ENCODE measurements around the gene CAND2. TPM values are rescaled to one million over a fixed set of nuclear protein-coding genes. Genes with fewer than 3 reads are reported as not detected.
A peak's percentile ranks its signal among the peaks of the same experiment; 100 is the strongest.
"Not testable (repeated sequence)": the region's sequence is repeated elsewhere in the genome, so short reads cannot be mapped to it uniquely, and the experiment has no call there.

Gene CAND2
- total RNA-seq, 5 donors from 2014 or later (not counting 1 experiment from before 2014, with no cell fraction given), result 2.1 to 5.9 (median 3.2) TPM

DNA sequence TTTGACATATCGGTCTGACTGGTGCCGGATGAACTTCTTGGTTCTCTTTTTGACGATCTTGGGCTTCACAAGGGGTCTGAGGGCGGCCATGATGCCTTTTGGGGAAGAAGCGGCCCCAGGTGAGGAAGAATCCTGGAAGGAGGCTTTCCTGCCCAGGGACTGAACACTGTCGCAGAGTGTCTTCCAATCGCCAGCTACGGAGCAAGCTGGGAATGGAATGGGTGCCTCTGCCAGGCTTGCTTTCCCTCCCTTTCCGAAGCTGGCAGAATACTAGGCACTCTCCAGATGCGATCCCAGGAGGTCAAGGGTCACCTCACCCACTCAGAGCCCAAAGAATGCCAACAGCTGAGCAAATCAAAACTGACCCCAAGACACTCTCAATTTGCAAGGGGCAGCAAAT, 43.7 kb downstream of the CAND2 start:
- Mint-ChIP-seq H3K27ac (peak overlapping the region; percentile 100), H3K4me1 (peaks cover 47% of the 10 kb centered on the region in 3 donors), H3K4me3 (peak overlapping the region; percentile 94 to 97 (median 97)), H3K36me3 (peaks cover 50% of the 10 kb centered on the region)
- H3K4me1 ChIP-seq (ENCODE audit: control insufficient read depth in 1 of 2, extremely low read depth in 1 of 2, insufficient read depth in 2 of 2, low read length in 2 of 2), result peaks cover 3 to 39% of the 10 kb centered on the region in 2 experiments
- H3K36me3 ChIP-seq (ENCODE audit: control insufficient read depth in 2 of 2, extremely low read depth in 1 of 2, insufficient read depth in 1 of 2, low read length in 1 of 2), result peaks cover 12 to 48% of the 10 kb centered on the region in 2 donors
- CTCF ChIA-PET, result interaction anchor here in 1 of 2 donors (0.7 kb wide), 1 partner anchor 17 kb away, joined by 3 read pairs; no protein-coding TSS in a partner anchor
- H3K9me3 Mint-ChIP-seq; ATAC-seq (replicated peaks in 1 of 4); POLR2A ChIA-PET; H3K27me3 Mint-ChIP-seq; DNase-seq; H3K9me3 ChIP-seq; H3K27me3 ChIP-seq (replicated peaks in 1 of 2; ENCODE audit: control insufficient read depth in 2 of 2, extremely low read depth in 1 of 2, insufficient read depth in 2 of 2, low read length in 1 of 2): not testable (repeated sequence)
- peak overlapping the region; percentile 98 for H3K27ac ChIP-seq (ENCODE audit: low read length)
- peak overlapping the region; percentile 81 to 89 for H3K4me3 ChIP-seq (ENCODE audit: control insufficient read depth in 1 of 2, extremely low read depth in 1 of 2, low read length in 1 of 2)
- 38% methylated on average over 5 of the region's 10 CpGs for WGBS (ENCODE audit: insufficient coverage)

GRCh38 chr3:12840591-12841148, 44.2 kb downstream of the CAND2 start:
- Histone ChIP-seq H3K4me1 (ENCODE audit: control insufficient read depth in 1 of 2, extremely low read depth in 1 of 2, insufficient read depth in 2 of 2, low read length in 2 of 2) (peaks cover 3 to 39% of the 10 kb centered on the region in 2 experiments), H3K36me3 (ENCODE audit: control insufficient read depth in 2 of 2, extremely low read depth in 1 of 2, insufficient read depth in 1 of 2, low read length in 1 of 2) (peaks cover 12 to 43% of the 10 kb centered on the region in 2 donors), H3K4me3 (ENCODE audit: control insufficient read depth in 1 of 2, extremely low read depth in 1 of 2, low read length in 1 of 2) (peak overlapping the region; percentile 81 to 89), H3K9me3 (no peaks in the 10 kb centered on the region), H3K27me3 (replicated peaks in 1 of 2; ENCODE audit: control insufficient read depth in 2 of 2, extremely low read depth in 1 of 2, insufficient read depth in 2 of 2, low read length in 1 of 2) (no peaks in the 10 kb centered on the region), H3K27ac (ENCODE audit: low read length) (peak overlapping the region; percentile 98)
- ChIA-PET POLR2A (interaction anchor here in 1 of 2 donors (2.2 kb wide), 1 partner anchor 30 kb away, joined by 8 read pairs; no protein-coding TSS in a partner anchor), CTCF (interaction anchor here in 1 of 2 donors (0.6 to 1.9 kb wide), 3 partner anchors 28 to 128 kb away, joined by 5 to 16 read pairs (median 5); no protein-coding TSS in a partner anchor)
- H3K27ac Mint-ChIP-seq, result peak overlapping the region; percentile 100
- peaks cover 47% of the 10 kb centered on the region for H3K36me3 Mint-ChIP-seq
- H3K4me3 Mint-ChIP-seq, result peak overlapping the region; percentile 94 to 97 (median 97)
- peaks cover 47% of the 10 kb centered on the region in 3 donors for H3K4me1 Mint-ChIP-seq
- no peaks in the 10 kb centered on the region for H3K9me3 Mint-ChIP-seq
- no peaks in the 10 kb centered on the region for H3K27me3 Mint-ChIP-seq
- DNase-seq (peak in 7 of 35 experiments; percentile 2 to 62 (median 30)), ATAC-seq (replicated peaks in 1 of 4) (peak; percentile 47 to 57 (median 51))
- WGBS (ENCODE audit: insufficient coverage), result 8% methylated on average over 18 of the region's 18 CpGs

DNA sequence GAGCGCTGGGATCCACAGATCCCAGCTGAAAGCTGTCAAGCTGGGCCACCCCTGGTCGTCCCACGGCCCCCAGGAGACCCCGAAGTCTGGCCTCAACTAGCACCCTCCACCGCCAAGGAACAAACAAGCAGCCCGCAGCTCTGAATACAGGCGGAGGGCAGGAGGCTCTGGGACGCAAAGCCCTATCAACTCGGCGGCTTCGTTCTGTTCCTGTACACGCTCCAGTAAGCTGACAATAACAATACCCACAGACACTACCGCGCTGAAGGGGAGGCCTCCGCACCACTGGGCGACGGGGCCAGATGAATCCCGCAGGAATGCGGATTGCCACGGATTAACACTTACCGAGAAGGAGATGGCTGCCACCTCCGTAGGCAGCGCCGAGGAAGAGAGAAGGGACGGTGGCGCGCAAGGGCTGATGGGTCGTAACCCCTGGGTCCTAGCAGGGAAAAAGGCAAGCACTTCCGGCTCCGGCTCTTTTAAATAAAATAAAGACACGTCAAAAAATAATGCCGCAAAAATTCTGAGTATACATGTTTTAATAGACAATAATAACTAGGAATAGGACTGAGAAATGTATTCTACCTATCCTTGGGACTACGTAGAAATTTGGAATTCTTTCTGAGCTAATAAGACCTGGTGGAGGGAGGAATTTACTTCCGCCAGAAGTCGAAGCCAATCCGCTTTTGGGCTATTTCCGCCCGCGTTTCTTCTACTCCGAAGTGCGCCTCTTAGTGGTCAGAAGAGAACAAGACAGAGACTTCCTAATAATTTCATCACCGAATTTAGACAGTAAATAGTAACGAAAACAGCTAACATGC, 44.9 kb downstream of the CAND2 start, which contains the start of gene RPL32:
TSS of gene RPL32 (minus strand) at position 417 of the 821 bp plus-strand sequence. CDS start 1,328 bp downstream, outside the sequence.
- POLR2A ChIA-PET, result interaction anchor here in 1 of 2 donors (0.6 to 2.2 kb wide), 5 partner anchors 8 to 357 kb away, joined by 3 to 8 read pairs (median 3); partner anchors contain the start of gene TSEN2
- DNase-seq (peak; percentile 76 to 97 (median 84)), ATAC-seq (replicated peaks in 1 of 4) (peak; percentile 86 to 94 (median 91))
- Histone ChIP-seq H3K27ac (ENCODE audit: low read length) (peak within 1 kb of the TSS; percentile 98), H3K9me3 (no peaks in the 10 kb centered on the region), H3K36me3 (ENCODE audit: control insufficient read depth in 2 of 2, extremely low read depth in 1 of 2, insufficient read depth in 1 of 2, low read length in 1 of 2) (peaks cover 6 to 36% of the 10 kb centered on the region in 2 donors), H3K27me3 (replicated peaks in 1 of 2; ENCODE audit: control insufficient read depth in 2 of 2, extremely low read depth in 1 of 2, insufficient read depth in 2 of 2, low read length in 1 of 2) (no peaks in the 10 kb centered on the region), H3K4me1 (ENCODE audit: control insufficient read depth in 1 of 2, extremely low read depth in 1 of 2, insufficient read depth in 2 of 2, low read length in 2 of 2) (peaks cover 3 to 39% of the 10 kb centered on the region in 2 experiments), H3K4me3 (ENCODE audit: control insufficient read depth in 1 of 2, extremely low read depth in 1 of 2, low read length in 1 of 2) (peak within 1 kb of the TSS; percentile 81 to 89)
- WGBS (ENCODE audit: insufficient coverage), result 0% methylated on average over 24 of the region's 43 CpGs
- peak within 1 kb of the TSS; percentile 94 to 97 (median 97) for H3K4me3 Mint-ChIP-seq
- H3K36me3 Mint-ChIP-seq, result peaks cover 40% of the 10 kb centered on the region
- H3K27ac Mint-ChIP-seq, result peak within 1 kb of the TSS; percentile 100
- H3K4me1 Mint-ChIP-seq, result peaks cover 45 to 47% (median 47%) of the 10 kb centered on the region in 3 donors
- no peaks in the 10 kb centered on the region for H3K9me3 Mint-ChIP-seq
- no peaks in the 10 kb centered on the region for H3K27me3 Mint-ChIP-seq
- CTCF ChIA-PET, result interaction anchor here (0.6 to 1.9 kb wide), 13 partner anchors 8 to 1338 kb away, joined by 3 to 16 read pairs (median 3); no protein-coding TSS in a partner anchor

- H3K27me3 ChIP-seq (replicated peaks in 1 of 2; ENCODE audit: control insufficient read depth in 2 of 2, extremely low read depth in 1 of 2, insufficient read depth in 2 of 2, low read length in 1 of 2), result no peaks in the 10 kb centered on the region
- ChIA-PET CTCF (interaction anchor here (0.6 to 1.9 kb wide), 11 partner anchors 8 to 1337 kb away, joined by 3 to 16 read pairs (median 3); no protein-coding TSS in a partner anchor), POLR2A (interaction anchor here (0.6 to 2.2 kb wide), 6 partner anchors 8 to 358 kb away, joined by 3 to 8 read pairs (median 3); partner anchors contain the start of gene TSEN2 (in 1 of the 2))
- no peaks in the 10 kb centered on the region for H3K9me3 Mint-ChIP-seq
- no peak overlapping the region for H3K4me3 ChIP-seq (ENCODE audit: control insufficient read depth in 1 of 2, extremely low read depth in 1 of 2, low read length in 1 of 2)
- H3K27ac Mint-ChIP-seq, result peak overlapping the region; percentile 100
- H3K4me3 Mint-ChIP-seq, result peak overlapping the region; percentile 94 to 97 (median 97)
- peaks cover 43 to 45% (median 44%) of the 10 kb centered on the region in 3 donors for H3K4me1 Mint-ChIP-seq
- H3K27ac ChIP-seq (ENCODE audit: low read length), result peak overlapping the region; percentile 98
- ATAC-seq (replicated peaks in 1 of 4), result no peak
- peaks cover 36% of the 10 kb centered on the region for H3K36me3 Mint-ChIP-seq
- H3K27me3 Mint-ChIP-seq, result no peaks in the 10 kb centered on the region
- H3K4me1 ChIP-seq (ENCODE audit: control insufficient read depth in 1 of 2, extremely low read depth in 1 of 2, insufficient read depth in 2 of 2, low read length in 2 of 2), result peaks cover 3 to 39% of the 10 kb centered on the region in 2 experiments
- H3K36me3 ChIP-seq (ENCODE audit: control insufficient read depth in 2 of 2, extremely low read depth in 1 of 2, insufficient read depth in 1 of 2, low read length in 1 of 2), result peaks cover 3 to 31% of the 10 kb centered on the region in 2 donors
- H3K9me3 ChIP-seq, result no peaks in the 10 kb centered on the region
- WGBS (ENCODE audit: insufficient coverage), result 93% methylated on average over 2 of the region's 7 CpGs
- DNase-seq, result no peak
Observed at GRCh38 chr3:12841970-12842328, 45.5 kb downstream of the CAND2 start.

- Mint-ChIP-seq H3K9me3 (no peaks in the 10 kb centered on the region), H3K36me3 (peaks cover 32% of the 10 kb centered on the region), H3K27me3 (no peaks in the 10 kb centered on the region), H3K27ac (peak overlapping the region; percentile 100), H3K4me1 (peaks cover 38 to 40% (median 38%) of the 10 kb centered on the region in 3 donors), H3K4me3 (peak overlapping the region in 1 of 3 donors; percentile 97)
- peak overlapping the region; percentile 98 for H3K27ac ChIP-seq (ENCODE audit: low read length)
- ChIA-PET POLR2A (interaction anchor here (0.6 to 2.2 kb wide), 2 partner anchors 9 to 32 kb away, joined by 3 to 8 read pairs; no protein-coding TSS in a partner anchor), CTCF (interaction anchor here (0.6 to 1.9 kb wide), 6 partner anchors 9 to 208 kb away, joined by 3 to 16 read pairs (median 4); no protein-coding TSS in a partner anchor)
- no peaks in the 10 kb centered on the region for H3K9me3 ChIP-seq
- no peak for DNase-seq
- no peak for ATAC-seq (replicated peaks in 1 of 4)
- peaks cover 3 to 26% of the 10 kb centered on the region in 2 donors for H3K36me3 ChIP-seq (ENCODE audit: control insufficient read depth in 2 of 2, extremely low read depth in 1 of 2, insufficient read depth in 1 of 2, low read length in 1 of 2)
- H3K4me3 ChIP-seq (ENCODE audit: control insufficient read depth in 1 of 2, extremely low read depth in 1 of 2, low read length in 1 of 2), result no peak overlapping the region
- 100% methylated on average over 3 of the region's 4 CpGs for WGBS (ENCODE audit: insufficient coverage)
- no peaks in the 10 kb centered on the region for H3K27me3 ChIP-seq (replicated peaks in 1 of 2; ENCODE audit: control insufficient read depth in 2 of 2, extremely low read depth in 1 of 2, insufficient read depth in 2 of 2, low read length in 1 of 2)
- peaks cover 3 to 39% of the 10 kb centered on the region in 2 experiments for H3K4me1 ChIP-seq (ENCODE audit: control insufficient read depth in 1 of 2, extremely low read depth in 1 of 2, insufficient read depth in 2 of 2, low read length in 2 of 2)
Observed at GRCh38 chr3:12842469-12842868, 46.0 kb downstream of the CAND2 start.

DNA sequence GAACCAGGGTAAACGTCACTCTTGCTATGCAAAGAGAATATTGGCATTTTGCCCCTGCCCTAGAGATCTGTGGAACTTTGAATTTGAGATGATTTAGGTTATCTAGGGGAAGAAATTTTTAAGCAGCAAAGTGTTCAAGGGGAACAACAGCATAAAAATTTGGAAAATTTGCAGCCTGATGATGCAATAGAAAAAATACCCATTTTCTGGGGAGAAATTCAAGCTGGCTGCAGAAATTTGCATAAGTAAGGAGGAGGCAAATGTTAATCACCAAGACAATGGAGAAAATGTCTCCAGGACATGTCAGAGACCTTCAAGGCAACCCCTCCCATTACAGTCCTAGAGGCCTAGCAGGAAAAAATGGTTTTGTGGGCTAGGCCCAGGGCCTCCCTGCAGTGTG, 49.3 kb downstream of the CAND2 start:
- Mint-ChIP-seq H3K4me3 (no peak overlapping the region), H3K4me1 (peaks cover 5 to 7% (median 6%) of the 10 kb centered on the region in 3 donors), H3K9me3 (no peaks in the 10 kb centered on the region), H3K36me3 (peaks cover 1% of the 10 kb centered on the region), H3K27me3 (peaks cover under 1 to 2% of the 10 kb centered on the region in 2 donors), H3K27ac (no peak overlapping the region)
- no peak for ATAC-seq (replicated peaks in 1 of 4)
- Histone ChIP-seq H3K4me1 (ENCODE audit: control insufficient read depth in 1 of 2, extremely low read depth in 1 of 2, insufficient read depth in 2 of 2, low read length in 2 of 2) (peaks cover 0 to 9% of the 10 kb centered on the region in 2 experiments), H3K27me3 (replicated peaks in 1 of 2; ENCODE audit: control insufficient read depth in 2 of 2, extremely low read depth in 1 of 2, insufficient read depth in 2 of 2, low read length in 1 of 2) (peaks cover 0 to 4% of the 10 kb centered on the region in 2 experiments), H3K4me3 (ENCODE audit: control insufficient read depth in 1 of 2, extremely low read depth in 1 of 2, low read length in 1 of 2) (no peak overlapping the region), H3K9me3 (no peaks in the 10 kb centered on the region), H3K27ac (ENCODE audit: low read length) (no peak overlapping the region), H3K36me3 (ENCODE audit: control insufficient read depth in 2 of 2, extremely low read depth in 1 of 2, insufficient read depth in 1 of 2, low read length in 1 of 2) (no peaks in the 10 kb centered on the region)
- CTCF ChIA-PET, result no interaction called here
- POLR2A ChIA-PET, result no interaction called here
- DNase-seq, result no peak
- WGBS (ENCODE audit: insufficient coverage), result 50% methylated on average over 1 of the region's 1 CpG
